ENCODE measurements around the gene TP53I11.

TP53I11 gene

DNA sequence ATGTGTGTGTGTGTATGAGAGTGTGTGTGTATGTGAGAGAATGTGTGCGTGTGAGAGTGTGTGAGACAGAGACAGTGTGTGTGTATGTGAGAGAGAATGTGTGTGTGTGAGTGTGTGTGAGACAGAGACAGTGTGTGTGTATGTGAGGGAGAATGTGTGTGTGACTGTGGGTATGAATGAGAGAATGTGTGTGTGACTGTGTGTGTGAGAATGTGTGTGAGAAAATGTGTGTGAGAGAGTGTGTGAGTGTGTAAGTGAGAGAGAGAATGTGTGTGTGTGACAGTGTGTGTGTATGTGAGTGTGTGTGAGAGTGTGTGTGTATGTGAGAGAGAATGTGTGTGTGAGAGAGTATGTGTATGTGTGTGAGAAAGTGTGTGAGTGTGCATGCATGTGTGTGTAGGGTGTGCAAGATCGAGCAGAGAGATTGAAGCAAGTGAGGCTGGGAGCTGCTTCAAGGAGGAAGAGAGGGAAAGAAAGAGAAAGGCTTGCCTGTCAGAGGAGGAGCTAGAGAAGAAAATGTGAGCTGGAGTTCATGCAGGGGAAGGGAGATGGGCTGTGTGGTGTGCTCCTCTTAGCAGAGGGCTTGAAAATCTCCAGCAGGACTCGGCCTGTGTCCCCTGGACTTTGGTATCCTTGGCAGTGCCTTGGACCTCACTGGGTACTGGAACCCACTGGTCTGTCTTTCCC, 27.7 kb upstream of the TP53I11 start:
- DNase-seq, result peak; percentile 22

DNA sequence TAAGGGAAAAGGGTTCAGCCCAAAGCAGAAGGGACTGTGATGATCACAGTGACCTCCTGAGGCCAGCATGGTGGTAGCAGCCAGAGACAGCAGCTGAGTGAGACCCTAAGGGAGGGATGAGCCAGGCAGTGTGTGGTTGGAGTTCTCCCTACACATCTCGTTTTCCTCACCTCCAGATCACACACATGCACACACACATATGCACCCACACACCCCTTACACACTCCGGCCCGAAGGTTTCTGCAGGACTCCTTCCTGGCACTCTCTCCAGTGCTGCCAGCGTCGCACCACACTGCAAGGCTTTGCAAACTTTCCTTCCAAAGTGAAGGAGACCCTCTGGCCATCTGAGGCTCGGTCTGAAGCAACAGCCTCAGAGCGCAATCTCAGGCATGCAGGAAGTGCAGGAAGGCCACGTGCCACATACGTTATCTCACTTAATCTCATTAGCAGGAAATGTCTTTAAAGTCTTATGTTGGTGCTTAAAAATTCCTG, 26.9 kb upstream of the TP53I11 start:
- peak; percentile 35 for DNase-seq

DNA sequence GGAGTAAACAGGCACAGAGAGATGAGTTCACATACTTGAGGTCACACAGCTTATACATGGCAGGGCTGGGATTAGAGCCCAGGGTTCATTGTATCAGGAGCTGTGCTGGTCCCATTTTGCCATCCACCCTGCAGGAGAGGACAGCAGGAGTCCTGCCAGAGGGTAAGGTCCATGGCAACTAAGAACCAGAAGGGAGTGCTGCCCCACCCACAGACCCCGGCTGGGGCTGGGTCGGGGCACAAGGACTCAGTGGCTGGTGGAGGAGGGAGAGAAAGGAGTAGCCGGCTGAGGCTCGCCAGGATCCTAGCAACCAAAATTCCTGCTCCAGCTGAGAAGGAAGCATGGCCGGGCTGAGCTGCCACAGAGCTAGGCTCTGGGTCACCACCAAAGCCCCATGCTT, 25.9 kb upstream of the TP53I11 start:
- DNase-seq, result no peak

DNA sequence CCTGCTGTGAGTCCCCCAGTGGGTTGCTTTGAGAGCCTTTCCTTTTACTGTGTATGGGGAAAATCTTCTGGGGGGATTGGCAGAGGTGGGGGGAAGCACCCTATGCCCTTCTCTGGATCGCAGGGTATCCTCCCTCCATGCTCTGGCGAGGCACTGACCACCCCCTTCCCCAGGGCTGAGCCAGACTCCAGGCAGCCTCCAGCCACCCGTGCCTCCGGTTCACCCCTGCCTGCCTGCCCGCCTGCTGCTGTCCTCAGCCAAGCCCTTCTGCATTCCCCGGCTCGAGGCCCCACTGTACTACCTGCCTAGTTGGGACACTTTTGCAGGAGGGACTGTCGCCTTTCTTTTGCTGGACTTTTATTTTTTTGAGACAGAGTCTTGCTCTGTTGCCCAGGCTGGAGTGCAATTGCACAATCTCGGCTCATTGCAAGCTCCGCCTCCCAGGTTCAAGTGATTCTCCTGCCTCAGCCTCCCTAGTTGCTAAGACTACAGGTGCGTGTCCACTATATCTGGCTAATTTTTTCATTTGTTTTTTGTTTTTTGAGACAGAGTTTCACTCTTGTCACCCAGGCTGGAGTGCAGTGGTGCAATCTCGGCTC, 23.8 kb upstream of the TP53I11 start:
- DNase-seq, result no peak

DNA sequence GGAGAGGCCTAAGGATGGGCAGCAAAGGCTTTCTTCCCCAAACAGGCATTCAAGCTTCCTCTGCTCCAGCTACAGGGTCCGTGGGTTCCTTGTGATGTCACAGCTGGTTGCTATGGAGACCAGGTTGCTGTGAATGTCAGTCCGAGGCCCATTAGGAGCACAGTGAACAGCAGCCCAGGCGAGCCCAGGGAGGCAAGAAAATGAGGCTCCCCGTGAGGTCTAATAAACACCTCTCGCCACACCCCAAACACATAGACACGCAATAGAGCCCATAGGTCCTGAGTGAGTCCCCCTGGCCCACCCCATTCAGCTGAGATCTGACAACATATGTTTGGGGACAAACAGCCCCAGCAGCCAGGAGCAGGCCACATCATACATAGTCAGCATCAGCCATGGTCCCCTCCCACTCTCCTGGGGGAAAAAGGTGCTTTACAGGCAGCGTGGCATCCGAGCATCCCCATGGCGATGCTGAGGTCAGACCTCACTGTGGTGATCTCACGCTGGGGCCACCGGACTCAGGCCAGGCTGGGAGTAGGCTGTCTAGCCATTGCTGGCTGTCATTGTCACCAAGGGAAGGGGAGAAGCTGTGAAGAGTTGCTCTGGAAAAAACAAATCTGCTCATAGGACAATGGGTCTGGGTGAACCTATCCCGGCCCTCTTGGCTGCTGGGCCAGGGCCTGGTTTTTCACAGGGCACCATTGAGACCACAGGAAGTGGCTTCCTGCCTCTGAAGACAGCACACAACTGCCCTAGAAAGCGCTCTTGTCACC, 23.1 kb upstream of the TP53I11 start:
- DNase-seq, result no peak

DNA sequence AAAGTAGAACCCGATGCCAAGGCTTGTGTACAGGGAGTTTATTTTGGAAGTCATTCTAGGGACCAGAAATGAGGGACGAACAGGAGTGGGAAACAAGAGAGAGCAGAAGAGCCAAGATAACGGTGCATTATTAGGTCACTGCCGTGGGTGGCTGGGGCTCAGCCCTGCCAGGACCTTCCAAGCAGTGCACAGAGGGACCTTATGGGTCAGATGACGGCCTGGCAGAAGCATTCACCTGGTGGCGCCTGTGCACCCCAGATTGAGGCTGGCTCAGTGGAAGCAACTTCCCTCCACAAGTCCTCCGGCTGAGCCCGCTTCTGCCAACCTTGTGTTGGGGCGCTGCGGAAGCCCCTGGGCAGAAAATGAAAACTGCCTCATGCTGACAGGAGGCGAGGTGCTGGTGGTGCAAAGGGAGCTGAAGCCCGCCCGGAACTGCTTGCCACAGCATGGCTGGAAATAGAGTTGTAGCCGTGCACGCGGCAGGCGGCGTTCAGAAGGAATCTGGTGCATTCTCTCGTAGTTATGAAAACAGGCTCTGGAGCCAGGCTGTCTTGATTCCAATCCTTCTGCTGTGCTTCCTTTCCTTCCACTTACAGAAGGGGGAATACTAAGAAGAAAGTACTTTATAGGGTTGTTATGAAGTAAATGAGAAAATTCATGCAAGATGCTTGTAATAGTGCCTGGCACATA, 22.2 kb upstream of the TP53I11 start:
- no peak for DNase-seq

DNA sequence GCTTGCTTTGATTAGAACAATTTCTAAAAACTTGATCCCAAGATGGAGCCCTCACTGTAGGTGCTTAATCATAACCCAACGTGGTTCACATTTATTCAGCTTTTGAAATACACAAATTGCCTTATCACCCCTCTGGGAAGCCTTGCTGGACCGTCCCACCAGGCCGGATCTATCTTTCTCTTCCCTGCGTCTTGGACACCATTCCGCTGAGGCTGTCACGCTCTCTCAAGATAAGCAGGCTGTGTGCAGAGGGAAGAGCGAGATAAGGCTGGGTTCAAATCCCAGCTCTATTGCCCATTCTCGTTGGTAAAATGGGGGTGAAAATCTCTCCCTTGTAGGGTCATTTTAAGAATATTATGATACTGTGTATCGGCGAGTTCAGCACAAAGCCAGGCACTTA, 20.5 kb upstream of the TP53I11 start:
- DNase-seq, result no peak

DNA sequence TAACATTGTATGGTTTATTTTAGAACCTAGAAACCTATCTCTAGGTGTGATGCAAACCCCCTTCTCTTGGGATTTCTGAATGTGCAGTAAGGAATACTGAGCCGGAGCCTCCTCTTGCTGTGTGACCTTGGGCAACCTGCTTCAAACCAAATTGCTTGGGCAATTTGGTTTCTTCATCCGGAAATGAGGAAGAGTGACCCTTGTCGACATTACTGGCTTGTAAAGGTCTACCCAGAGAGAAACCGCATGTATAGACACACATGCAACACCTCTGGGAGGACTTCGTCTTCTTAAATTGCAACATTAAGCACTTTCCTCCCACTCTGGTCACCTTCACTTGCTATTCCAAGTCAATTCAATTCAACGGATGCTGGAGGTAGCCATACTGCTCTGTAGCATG, 19.6 kb upstream of the TP53I11 start:
- DNase-seq, result no peak

DNA sequence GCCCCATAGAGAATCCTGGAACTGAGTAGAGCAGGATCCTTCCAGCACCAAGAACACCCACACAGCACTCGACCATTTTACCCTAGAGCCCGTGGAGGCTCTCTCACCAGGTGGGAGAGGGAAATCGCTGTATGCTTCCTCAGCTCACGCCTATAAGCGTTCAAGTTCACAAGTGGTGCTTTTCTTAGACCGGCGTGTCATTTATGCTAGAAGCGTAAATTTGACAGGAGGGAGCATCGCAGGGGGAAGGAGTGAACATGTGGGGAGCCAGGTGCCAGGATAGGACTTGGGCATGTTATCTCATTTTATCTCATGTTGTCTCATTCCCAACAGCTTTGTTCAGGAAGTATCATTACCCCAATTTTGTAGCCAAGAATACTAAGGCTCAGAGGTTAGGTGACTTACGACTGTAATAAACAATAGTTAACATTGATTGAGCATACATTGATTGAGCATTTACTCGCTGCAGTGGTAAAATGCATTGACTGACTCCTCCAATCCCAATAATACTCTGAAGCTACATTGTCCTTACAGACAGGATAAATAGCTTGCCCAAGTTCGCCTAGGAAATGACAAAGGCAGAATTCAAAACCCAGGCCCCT, 19.1 kb upstream of the TP53I11 start:
- no peak for DNase-seq

DNA sequence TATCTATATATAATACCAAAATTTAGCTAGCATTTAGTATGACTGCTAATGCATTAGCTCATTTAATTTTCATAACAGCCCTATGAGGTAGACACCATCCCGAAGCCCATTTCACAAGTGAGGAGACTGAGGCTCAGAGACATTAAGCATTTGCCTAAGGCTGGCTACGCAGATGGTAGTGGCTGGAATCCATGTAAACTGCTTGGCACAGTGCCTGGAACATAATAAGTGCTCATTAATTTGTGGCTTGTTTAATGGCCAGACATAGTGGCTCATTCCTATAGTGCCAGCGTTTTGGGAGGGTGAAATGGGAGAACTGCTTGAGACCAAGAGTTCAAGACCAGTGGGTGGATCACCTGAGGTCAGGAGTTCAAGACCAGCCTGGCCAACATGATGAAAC, 17.8 kb upstream of the TP53I11 start:
- DNase-seq, result no peak

DNA sequence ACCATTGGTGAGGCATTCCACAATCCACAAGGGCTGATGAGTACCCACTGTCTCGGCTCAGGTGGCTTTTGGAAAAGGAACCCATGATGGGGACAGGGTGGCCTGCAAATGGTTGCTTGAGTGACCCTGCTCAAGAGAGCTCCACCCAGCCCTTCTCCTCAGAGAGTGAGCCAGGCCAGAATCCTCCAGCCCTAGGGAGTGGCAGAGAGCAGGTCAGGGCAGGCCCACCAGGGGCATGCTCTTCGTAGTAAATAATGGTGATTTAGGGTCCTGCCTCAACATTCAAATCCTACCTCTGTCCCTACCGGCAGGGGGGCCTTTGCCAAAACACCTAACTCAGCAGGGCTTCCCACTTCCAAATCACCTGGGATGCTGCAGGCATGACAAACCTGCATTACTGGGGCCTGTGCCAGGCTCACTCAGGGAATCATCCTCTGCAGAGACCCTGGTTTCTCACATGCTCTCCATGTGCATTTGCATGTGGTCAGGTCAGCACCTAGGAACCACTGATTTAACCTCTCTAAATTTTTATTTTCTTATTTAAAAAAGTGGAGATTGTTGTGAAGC, 17.3 kb upstream of the TP53I11 start:
- DNase-seq, result no peak

DNA sequence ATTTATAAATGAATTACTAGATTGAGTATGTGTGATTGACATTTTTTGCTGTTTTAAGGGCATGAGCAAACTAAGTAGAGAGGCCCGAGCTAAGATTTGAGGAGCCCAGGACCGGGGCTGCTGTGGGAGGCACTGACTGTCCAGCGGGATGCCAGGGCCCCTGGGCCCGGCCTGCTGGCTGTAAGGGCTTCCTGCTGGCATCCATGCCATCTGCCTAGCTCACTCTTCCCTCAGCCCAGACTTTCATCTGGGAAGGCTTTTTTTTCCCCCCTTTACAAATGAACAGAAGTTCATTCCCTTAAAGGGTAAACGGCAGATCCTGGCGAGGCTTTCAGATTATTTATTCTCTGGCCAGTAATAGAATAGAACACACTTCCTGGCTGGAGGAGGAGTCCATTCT, 16.0 kb upstream of the TP53I11 start:
- no peak for DNase-seq

DNA sequence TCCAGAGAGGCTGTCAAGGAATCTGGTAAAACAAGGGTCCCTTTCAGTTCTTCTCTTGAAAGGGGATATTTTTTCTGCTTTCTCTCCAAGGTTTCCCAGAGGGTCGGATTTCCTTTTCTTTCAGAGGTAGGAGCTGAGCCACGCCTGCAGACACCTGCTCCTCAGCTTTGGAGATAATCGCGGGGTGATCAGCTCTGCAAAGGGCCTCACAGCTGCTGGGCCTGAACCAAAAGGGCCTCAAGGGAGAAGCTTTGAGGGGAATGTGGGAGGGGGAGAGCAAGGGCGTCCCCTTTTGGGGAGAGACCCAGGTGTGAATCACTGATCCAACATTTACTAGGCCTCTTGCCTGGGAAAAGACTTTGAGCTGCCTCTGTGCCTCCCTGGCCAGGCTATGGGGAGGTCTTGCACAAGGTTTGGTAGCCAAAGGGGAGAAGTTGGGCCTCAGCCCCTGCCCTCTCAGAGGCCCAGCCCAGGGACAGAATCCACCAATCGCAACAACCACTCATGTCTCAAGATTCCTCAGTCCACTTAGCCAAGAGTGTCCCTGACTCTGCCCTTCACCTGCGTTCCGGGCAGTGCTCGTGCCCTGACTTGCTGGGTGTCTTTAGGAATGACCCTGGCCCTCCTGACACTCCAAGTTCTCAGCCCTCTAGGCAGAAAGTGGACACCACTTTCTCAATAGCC, 14.0 kb upstream of the TP53I11 start:
- DNase-seq, result no peak

DNA sequence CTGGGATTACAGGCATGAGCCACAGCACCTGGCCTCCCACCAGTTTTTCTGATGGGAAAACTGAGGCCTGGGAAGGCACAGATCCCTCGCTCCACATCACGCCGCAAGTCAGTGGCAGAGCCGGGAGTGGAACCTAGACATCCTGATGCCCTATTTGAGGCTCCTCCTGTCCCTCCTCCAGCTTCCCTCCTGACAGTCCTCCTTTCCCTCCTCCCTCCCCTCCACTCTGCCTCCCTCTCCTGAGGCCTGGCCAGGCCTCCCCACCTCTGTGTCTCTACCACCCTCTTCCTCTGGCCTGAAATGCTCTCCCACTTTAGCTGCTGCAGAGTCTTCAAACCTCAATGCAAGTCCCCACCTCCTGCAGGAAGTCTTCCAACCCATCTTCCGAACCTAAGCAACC, 13.3 kb upstream of the TP53I11 start:
- no peak for DNase-seq

DNA sequence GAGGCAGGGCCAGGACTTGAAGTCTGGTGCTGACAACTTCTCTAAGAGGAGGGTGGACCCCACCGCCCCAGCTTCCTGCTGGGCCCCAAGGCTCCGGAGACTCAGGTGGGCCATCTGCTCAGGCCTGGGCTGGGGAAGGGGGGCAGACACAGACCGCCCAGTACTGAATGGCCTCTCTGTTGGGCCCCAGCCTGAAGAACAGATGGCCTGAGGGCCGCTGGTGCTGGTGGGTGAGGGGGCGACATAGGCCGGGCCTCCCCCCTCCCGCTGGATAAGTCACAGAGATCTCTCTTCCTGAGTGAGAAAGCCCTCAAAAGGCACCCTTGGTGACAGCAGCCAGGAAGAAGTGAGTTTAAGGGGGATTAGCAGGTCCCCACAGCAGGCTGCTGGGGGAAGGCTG, 12.5 kb upstream of the TP53I11 start:
- DNase-seq, result no peak

DNA sequence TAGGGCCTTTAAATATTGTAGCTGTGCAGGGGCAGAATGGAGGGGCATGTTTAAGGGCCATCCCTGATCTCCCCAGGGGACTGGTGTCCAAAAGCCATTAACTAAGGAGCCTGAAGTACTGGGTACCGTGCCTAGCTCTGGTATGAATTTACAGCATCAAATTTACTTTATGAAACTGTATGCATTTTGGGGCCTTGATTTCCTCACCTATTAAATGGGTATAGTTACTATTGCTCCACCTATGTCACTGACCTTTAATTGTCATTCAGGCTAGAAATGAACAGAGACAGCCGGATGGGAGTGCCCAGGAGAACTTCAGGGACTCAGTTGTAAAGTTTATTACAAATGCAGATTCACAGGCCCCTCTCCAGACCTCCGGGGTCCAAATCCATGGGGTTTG, 11.8 kb upstream of the TP53I11 start:
- DNase-seq, result no peak

DNA sequence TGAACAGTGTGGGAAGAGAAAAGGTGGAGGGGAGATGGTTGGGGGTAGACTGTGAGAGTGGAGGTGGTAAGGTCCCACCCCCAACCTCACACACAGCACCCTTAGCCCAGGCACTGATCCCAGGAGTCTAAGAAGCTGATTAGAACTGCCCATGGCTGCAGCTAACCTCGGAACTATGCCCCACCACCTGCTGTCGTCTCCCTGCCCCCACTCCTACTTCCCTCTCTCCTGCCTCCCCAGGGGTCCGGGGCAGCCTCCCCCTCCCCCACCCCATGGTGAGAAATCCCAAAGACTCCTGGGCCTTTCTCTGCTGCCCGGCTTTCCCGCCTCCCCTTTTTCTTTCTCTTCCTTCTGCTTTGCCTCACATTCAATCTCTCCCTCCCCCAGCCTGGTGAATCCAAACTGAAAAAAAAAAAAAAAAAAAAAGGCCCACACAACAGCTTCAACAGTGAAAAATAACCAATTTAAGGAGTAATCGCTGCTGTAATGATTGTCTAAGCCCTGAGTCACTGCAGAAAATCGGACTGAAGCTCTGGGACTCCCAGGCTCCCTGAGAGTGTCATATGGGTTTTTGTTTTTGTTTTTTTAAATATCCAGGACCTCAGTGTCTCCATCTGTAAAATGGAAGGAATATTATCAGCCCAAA, 9.6 kb upstream of the TP53I11 start:
- DNase-seq, result no peak

DNA sequence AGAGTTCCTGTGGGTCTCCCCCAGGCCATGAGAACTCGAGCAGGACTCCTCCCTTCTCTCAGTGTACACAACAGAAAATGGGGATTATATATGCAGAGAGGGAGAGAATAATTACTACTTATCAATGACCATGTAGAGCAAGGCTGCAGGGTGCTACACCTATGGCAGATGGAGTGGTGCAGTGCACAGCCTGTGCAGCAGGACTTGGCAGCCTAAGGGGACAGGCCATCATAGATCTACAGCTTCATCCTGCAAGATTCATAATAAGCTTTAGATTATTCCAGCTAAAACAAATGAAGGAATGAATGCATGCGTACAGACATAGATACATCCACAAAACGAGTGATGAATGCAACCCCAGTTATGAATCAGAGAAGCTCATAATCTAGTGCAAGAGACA, 8.4 kb upstream of the TP53I11 start:
- DNase-seq, result no peak

DNA sequence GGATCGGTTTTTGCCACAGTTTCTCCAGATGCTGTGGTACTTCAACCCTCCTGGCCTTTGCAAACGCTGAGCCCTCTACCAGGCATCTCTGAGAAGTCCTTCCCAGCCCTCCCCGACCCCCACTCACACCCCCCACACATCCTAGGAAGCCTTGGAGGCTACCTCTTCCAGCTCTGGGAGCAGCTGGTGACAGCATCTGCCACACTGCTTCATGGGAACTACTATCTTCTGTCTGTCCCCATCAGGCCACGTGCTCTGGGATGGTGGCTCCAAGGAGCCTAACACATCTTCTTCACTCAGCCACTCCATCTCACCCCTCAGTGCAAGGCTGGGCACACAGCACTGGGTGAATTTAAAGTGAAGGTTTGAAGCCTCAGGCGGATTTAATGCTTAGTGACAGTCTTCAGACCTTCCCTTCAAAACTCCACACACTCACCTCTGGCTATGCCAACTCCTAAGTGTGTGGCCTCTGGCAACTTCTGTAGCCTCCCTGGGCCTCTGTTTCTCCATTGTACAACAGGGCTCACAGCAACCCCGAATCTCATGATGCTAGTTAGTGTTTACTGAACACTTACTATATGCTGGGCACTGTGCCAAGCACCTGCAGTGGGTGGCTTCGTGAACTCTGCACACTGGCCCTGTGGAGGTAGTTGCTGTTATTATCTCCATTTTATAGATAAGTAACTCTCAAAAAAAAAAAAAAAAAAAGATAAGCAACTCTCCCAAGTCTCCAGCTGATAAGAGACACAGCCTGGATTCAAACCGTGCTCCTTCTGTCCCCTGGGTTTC, 7.3 kb upstream of the TP53I11 start:
- no peak for DNase-seq

DNA sequence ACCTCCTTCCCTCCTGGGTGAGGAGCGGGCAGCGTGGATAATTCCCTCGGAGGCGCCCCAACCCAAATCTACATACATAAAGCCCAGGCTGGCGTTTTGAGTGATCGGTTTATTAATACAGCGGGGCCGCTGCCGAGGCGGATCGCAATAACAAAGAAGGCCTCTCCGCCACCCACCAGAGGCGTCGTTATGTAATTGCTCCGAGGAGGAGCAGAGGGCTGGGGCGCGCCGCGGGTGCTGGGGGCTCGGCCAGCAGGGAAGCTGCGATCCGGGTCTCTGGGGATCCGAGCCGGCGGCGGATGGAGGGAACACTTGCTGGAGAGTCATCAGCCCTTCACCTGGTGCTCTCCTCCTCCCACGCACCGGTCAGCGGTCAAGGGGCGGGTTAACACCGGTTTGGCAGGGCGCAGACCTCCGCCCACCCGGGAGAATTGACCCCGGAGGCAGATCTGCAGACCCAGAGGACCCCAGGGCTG, 6.4 kb upstream of the TP53I11 start:
- DNase-seq, result no peak
